HepG2 (cell line): ENCODE measurements around the gene UAP1L1. TPM values are rescaled to one million over a fixed set of nuclear protein-coding genes. Genes with fewer than 3 reads are reported as not detected.

Experiments used
- ATF7 ChIP-seq, 2 experiments: fragments of 450-650 bp in 1 of 2; sonication (generic) in 1 of 2; formaldehyde crosslinking in 1 of 2; IDR thresholded peaks; 2 replicates each; pipeline versions ENCODE4 v1.4.0 to v1.6.1; 2016 to 2020; ENCODE audit warnings: antibody characterized with exemption in 1 of 2, mild to moderate bottlenecking in 1 of 2, missing genetic modification reagents in 1 of 2
- CREB1 ChIP-seq, 2 experiments: fragments of 450-650 bp in 1 of 2; IDR thresholded peaks; 2 replicates each; pipeline ENCODE4 v1.6.1; 2016 to 2017; ENCODE audit warnings: control low read depth in 1 of 2, mild to moderate bottlenecking in 1 of 2, missing compliant biosample characterization in 1 of 2, missing genetic modification characterization in 1 of 2
- ELF4 ChIP-seq: sonication (generic); formaldehyde crosslinking; IDR thresholded peaks from 2 replicates; pipeline ENCODE4 v1.5.0; 2020; ENCODE audit warnings: missing genetic modification reagents, mild to moderate bottlenecking, moderate library complexity, borderline replicate concordance
- MED13 ChIP-seq: sonication (generic); formaldehyde crosslinking; IDR thresholded peaks from 2 replicates; pipeline ENCODE4 v1.5.0; 2020; ENCODE audit warnings: missing genetic modification reagents
- RAD21 ChIP-seq: fragments of 450-650 bp; formaldehyde crosslinking; IDR thresholded peaks from 2 replicates; pipeline ENCODE4 v1.5.0; 2020; ENCODE audit warnings: mild to moderate bottlenecking
- REPIN1 ChIP-seq: sonication (generic); formaldehyde crosslinking; IDR thresholded peaks from 2 replicates; pipeline ENCODE4 v1.8.0; 2022; ENCODE audit warnings: missing genetic modification reagents, low read depth, mild to moderate bottlenecking, borderline replicate concordance
- REST ChIP-seq, 2 experiments: IDR thresholded peaks; 2 replicates each; pipeline ENCODE4 v1.6.1; 2011 to 2012; ENCODE audit warnings: low read length in 2 of 2, borderline replicate concordance in 1 of 2, low read depth in 1 of 2, mild to moderate bottlenecking in 1 of 2, moderate library complexity in 1 of 2
- SSRP1 ChIP-seq: IDR thresholded peaks from 2 replicates; pipeline ENCODE4 v1.6.1; 2016; ENCODE audit warnings: control low read depth
- ZNF138 ChIP-seq: sonication (generic); formaldehyde crosslinking; IDR thresholded peaks from 2 replicates; pipeline ENCODE4 v1.5.0; 2020; ENCODE audit warnings: mild to moderate bottlenecking, low read depth, missing genetic modification reagents
- ZNF329 ChIP-seq: sonication (generic); formaldehyde crosslinking; IDR thresholded peaks from 2 replicates; pipeline ENCODE4 v1.9.0; 2021; ENCODE audit warnings: low read depth, mild to moderate bottlenecking, missing genetic modification reagents
- ZNF549 ChIP-seq: sonication (generic); formaldehyde crosslinking; IDR thresholded peaks from 2 replicates; pipeline ENCODE4 v1.5.0; 2020; ENCODE audit warnings: missing genetic modification reagents
- ZNF572 ChIP-seq: sonication (generic); formaldehyde crosslinking; IDR thresholded peaks from 2 replicates; pipeline ENCODE4 v1.5.1; 2020; ENCODE audit warnings: mild to moderate bottlenecking, missing genetic modification reagents
- ZNF660 ChIP-seq: sonication (generic); formaldehyde crosslinking; IDR thresholded peaks from 2 replicates; pipeline ENCODE4 v1.5.1; 2020; ENCODE audit warnings: mild to moderate bottlenecking, low read depth, missing genetic modification reagents, borderline replicate concordance
- ZNF7 ChIP-seq: IDR thresholded peaks from 2 replicates; pipeline ENCODE4 v1.6.1; 2016; ENCODE audit warnings: missing biosample characterization, missing genetic modification reagents
- ZNF747 ChIP-seq: sonication (generic); formaldehyde crosslinking; IDR thresholded peaks from 2 replicates; pipeline ENCODE4 v1.8.1; 2023; ENCODE audit warnings: missing genetic modification reagents, mild to moderate bottlenecking, borderline replicate concordance
- ZNF782 ChIP-seq: sonication (generic); formaldehyde crosslinking; IDR thresholded peaks from 2 replicates; pipeline ENCODE4 v1.4.0; 2020; ENCODE audit warnings: missing genetic modification reagents, mild to moderate bottlenecking, borderline replicate concordance
- polyA plus RNA-seq, 8 experiments: library from polyadenylated mRNA; depleted of rRNA in 3 of 8; stranded (reverse) in 7 of 8; unstranded in 1 of 8; fragments of >200 nt; fragmentation: Illumina TruSeq in 4 of 8; extraction: Trizol in 4 of 8; gene quantifications; 2 replicates each; pipeline versions ENCODE4 v1.2.1 to v1.2.3, GENCODE V29; 2011 to 2016; ENCODE audit warnings: low read depth in 4 of 8, missing spikeins in 1 of 8, mixed read lengths in 1 of 8; ENCODE audit not compliant: insufficient read depth in 1 of 8
- total RNA-seq, 5 experiments: library from RNA; depleted of rRNA; stranded (reverse); fragments of >200 nt; fragmentation: Illumina TruSeq; extraction: Trizol; gene quantifications; 2 replicates each; pipeline ENCODE4 v1.2.3, GENCODE V29; 2016; ENCODE audit warnings: low read depth in 1 of 5
- TF ChIP-seq, protein P1 (sequence below): sonication (generic); formaldehyde crosslinking; IDR thresholded peaks from 2 replicates; pipeline ENCODE4 v1.4.0; 2020; ENCODE audit warnings: missing genetic modification reagents
- TF ChIP-seq, protein P2 (sequence below): sonication (generic); formaldehyde crosslinking; IDR thresholded peaks from 2 replicates; pipeline ENCODE4 v1.4.0; 2020; ENCODE audit warnings: mild to moderate bottlenecking, missing genetic modification reagents

Gene UAP1L1
- total and polyA plus RNA-seq, 2 of the 13 experiments (the other 11 are each of a cell fraction or from before 2014, with no cell fraction given), result 5.4 to 6.4 TPM

- TF ChIP-seq ATF7 (IDR thresholded peaks at IDR 0.05), result no peak
- 0 out of 2 replicates have a peak, but pooled peaks have one; percentile 16 for TF ChIP-seq ATF7 (CRISPR knock-in tag; IDR thresholded peaks at IDR 0.05)
- peak; percentile 35; the same call in 1 of the 2 replicates for TF ChIP-seq ZNF572
- TF ChIP-seq CREB1 (IDR thresholded peaks at IDR 0.05), result no peak
- no peak for TF ChIP-seq CREB1 (CRISPR knock-in tag; IDR thresholded peaks at IDR 0.05)
- no peak for TF ChIP-seq ZNF782 (CRISPR knock-in tag)
- TF ChIP-seq RAD21 (CRISPR knock-in tag), result peak; percentile 67
- no peak for TF ChIP-seq ELF4 (CRISPR knock-in tag)
- no peak for TF ChIP-seq ZNF660
- TF ChIP-seq ZNF549 (CRISPR knock-in tag), result no peak
- no peak for TF ChIP-seq SSRP1 (CRISPR knock-in tag)
- TF ChIP-seq, protein P1, sequence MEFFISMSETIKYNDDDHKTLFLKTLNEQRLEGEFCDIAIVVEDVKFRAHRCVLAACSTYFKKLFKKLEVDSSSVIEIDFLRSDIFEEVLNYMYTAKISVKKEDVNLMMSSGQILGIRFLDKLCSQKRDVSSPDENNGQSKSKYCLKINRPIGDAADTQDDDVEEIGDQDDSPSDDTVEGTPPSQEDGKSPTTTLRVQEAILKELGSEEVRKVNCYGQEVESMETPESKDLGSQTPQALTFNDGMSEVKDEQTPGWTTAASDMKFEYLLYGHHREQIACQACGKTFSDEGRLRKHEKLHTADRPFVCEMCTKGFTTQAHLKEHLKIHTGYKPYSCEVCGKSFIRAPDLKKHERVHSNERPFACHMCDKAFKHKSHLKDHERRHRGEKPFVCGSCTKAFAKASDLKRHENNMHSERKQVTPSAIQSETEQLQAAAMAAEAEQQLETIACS (CRISPR knock-in tag), result no peak
- no peak for TF ChIP-seq MED13
- peak; percentile 75; the same call in 1 of the 2 replicates for TF ChIP-seq REPIN1 (CRISPR knock-in tag)
- no peak for TF ChIP-seq ZNF7 (CRISPR knock-in tag)
- TF ChIP-seq, protein P2, sequence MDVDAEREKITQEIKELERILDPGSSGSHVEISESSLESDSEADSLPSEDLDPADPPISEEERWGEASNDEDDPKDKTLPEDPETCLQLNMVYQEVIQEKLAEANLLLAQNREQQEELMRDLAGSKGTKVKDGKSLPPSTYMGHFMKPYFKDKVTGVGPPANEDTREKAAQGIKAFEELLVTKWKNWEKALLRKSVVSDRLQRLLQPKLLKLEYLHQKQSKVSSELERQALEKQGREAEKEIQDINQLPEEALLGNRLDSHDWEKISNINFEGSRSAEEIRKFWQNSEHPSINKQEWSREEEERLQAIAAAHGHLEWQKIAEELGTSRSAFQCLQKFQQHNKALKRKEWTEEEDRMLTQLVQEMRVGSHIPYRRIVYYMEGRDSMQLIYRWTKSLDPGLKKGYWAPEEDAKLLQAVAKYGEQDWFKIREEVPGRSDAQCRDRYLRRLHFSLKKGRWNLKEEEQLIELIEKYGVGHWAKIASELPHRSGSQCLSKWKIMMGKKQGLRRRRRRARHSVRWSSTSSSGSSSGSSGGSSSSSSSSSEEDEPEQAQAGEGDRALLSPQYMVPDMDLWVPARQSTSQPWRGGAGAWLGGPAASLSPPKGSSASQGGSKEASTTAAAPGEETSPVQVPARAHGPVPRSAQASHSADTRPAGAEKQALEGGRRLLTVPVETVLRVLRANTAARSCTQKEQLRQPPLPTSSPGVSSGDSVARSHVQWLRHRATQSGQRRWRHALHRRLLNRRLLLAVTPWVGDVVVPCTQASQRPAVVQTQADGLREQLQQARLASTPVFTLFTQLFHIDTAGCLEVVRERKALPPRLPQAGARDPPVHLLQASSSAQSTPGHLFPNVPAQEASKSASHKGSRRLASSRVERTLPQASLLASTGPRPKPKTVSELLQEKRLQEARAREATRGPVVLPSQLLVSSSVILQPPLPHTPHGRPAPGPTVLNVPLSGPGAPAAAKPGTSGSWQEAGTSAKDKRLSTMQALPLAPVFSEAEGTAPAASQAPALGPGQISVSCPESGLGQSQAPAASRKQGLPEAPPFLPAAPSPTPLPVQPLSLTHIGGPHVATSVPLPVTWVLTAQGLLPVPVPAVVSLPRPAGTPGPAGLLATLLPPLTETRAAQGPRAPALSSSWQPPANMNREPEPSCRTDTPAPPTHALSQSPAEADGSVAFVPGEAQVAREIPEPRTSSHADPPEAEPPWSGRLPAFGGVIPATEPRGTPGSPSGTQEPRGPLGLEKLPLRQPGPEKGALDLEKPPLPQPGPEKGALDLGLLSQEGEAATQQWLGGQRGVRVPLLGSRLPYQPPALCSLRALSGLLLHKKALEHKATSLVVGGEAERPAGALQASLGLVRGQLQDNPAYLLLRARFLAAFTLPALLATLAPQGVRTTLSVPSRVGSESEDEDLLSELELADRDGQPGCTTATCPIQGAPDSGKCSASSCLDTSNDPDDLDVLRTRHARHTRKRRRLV (CRISPR knock-in tag), result peak; percentile 76; the same call in 1 of the 2 replicates
- TF ChIP-seq ZNF747, result peak; percentile 78
- TF ChIP-seq ZNF138 (CRISPR knock-in tag), result 0 out of 2 replicates have a peak, but pooled peaks have one; percentile 15
- 0 out of 4 replicates have a peak, but pooled peaks of 1 of the 2 experiments have one; percentile 29 for TF ChIP-seq REST (IDR thresholded peaks at IDR 0.05; ENCODE audit: borderline replicate concordance in 1 of 2, low read depth in 1 of 2, low read length in 2 of 2)
- TF ChIP-seq ZNF329 (CRISPR knock-in tag), result no peak
These were observed 9.3 kb upstream of the UAP1L1 start (continued) for GRCh38 chr9:137067860-137068538.
